ENCODE measurements around the gene NDUFS3. TPM values are rescaled to one million over a fixed set of nuclear protein-coding genes. Genes with fewer than 3 reads are reported as not detected.
"Not testable (repeated sequence)": the region's sequence is repeated elsewhere in the genome, so short reads cannot be mapped to it uniquely, and the experiment has no call there.

The NDUFS3 gene
- total RNA-seq, 3 donors from 2014 or later (not counting 1 experiment from before 2014, with no cell fraction given) = 114 to 138 (median 115) TPM

DNA sequence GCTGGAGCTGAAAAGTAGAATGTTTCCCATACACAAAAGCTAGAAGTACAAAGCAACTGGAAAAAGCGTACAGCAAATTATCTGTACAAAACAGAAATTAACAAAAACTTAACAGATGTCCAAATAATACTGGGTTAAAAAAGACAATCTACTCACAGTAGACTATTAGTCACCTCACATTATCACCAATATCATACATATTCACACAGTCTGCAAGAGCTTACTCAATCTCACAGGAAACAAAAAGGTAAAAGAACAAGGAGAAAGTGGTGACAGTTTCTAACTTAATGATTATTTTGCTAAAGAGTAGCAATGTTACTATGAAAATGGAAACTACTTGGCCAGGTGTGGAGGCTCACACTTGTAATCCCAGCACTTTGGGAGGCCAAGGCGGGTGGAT is 37.8 kb upstream of the NDUFS3 start:
- no peaks in the 10 kb centered on the region for H3K27me3 ChIP-seq (ENCODE audit: control insufficient read depth, insufficient read depth, low read length)
- WGBS (ENCODE audit: insufficient coverage) = 90% methylated on average over 2 of the region's 2 CpGs
- ATAC-seq = peak; percentile 43 to 57 (median 48)

DNA sequence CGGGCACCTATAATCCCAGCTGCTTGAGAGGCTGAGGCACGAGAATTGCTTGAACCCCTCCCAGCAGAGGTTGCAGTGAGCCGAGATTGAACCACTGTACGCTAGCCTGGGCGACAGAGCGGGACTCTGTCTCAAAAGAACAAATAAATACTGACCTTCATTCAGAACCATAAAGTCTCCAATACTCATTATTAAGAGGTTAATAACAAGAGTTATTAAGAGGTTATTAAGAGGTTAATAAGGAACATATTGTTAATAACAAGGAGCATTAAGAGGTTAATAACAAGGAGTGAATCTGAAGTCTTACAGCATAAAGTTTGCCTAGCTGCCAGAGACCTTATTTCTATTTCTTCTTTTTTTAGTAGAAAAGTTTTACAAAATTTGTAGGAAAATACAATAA is 33.6 kb upstream of the NDUFS3 start:
- Mint-ChIP-seq H3K9me3 (no peaks in the 10 kb centered on the region), H3K27me3 (ENCODE audit: low read depth in 2 of 2) (no peaks in the 10 kb centered on the region), H3K4me3 (no peak overlapping the region), H3K27ac (no peak overlapping the region), H3K4me1 (peaks cover 40 to 45% of the 10 kb centered on the region in 2 donors), H3K36me3 (no peaks in the 10 kb centered on the region)
- Histone ChIP-seq H3K4me1 (ENCODE audit: control insufficient read depth, insufficient read depth, low read length) (peaks cover 34% of the 10 kb centered on the region), H3K27ac (ENCODE audit: low read length) (no peak overlapping the region), H3K4me3 (ENCODE audit: low read length) (no peak overlapping the region), H3K9me3 (ENCODE audit: control insufficient read depth, insufficient read depth, low read length) (no peaks in the 10 kb centered on the region), H3K36me3 (ENCODE audit: control insufficient read depth, insufficient read depth, low read length) (peaks cover 2% of the 10 kb centered on the region), H3K27me3 (ENCODE audit: control insufficient read depth, insufficient read depth, low read length) (no peaks in the 10 kb centered on the region)
- intact Hi-C loops (cut with micrococcal nuclease) = no loop called here
- ATAC-seq = no peak
- no peak for DNase-seq
- TF ChIP-seq, protein P1, sequence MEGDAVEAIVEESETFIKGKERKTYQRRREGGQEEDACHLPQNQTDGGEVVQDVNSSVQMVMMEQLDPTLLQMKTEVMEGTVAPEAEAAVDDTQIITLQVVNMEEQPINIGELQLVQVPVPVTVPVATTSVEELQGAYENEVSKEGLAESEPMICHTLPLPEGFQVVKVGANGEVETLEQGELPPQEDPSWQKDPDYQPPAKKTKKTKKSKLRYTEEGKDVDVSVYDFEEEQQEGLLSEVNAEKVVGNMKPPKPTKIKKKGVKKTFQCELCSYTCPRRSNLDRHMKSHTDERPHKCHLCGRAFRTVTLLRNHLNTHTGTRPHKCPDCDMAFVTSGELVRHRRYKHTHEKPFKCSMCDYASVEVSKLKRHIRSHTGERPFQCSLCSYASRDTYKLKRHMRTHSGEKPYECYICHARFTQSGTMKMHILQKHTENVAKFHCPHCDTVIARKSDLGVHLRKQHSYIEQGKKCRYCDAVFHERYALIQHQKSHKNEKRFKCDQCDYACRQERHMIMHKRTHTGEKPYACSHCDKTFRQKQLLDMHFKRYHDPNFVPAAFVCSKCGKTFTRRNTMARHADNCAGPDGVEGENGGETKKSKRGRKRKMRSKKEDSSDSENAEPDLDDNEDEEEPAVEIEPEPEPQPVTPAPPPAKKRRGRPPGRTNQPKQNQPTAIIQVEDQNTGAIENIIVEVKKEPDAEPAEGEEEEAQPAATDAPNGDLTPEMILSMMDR (IDR thresholded peaks at IDR 0.05) = no peak
- WGBS (ENCODE audit: insufficient coverage) = 94% methylated on average over 6 of the region's 6 CpGs

More for the DNA sequence above, 37.8 kb upstream of the NDUFS3 start:
- H3K9me3 ChIP-seq (ENCODE audit: control insufficient read depth, insufficient read depth, low read length) = no peaks in the 10 kb centered on the region
- no peak for DNase-seq
- H3K4me1 ChIP-seq (ENCODE audit: control insufficient read depth, insufficient read depth, low read length) = peaks cover 40% of the 10 kb centered on the region
- H3K36me3 Mint-ChIP-seq = no peaks in the 10 kb centered on the region
- H3K9me3 Mint-ChIP-seq = no peaks in the 10 kb centered on the region
- H3K4me3 ChIP-seq (ENCODE audit: low read length) = no peak overlapping the region
- no peak overlapping the region for H3K27ac ChIP-seq (ENCODE audit: low read length)
- H3K4me1 Mint-ChIP-seq = peaks cover 41 to 50% of the 10 kb centered on the region in 2 donors
- no peaks in the 10 kb centered on the region for H3K27me3 Mint-ChIP-seq (ENCODE audit: low read depth in 2 of 2)
- peaks cover 2% of the 10 kb centered on the region for H3K36me3 ChIP-seq (ENCODE audit: control insufficient read depth, insufficient read depth, low read length)
- peak overlapping the region; percentile 1 for H3K4me3 Mint-ChIP-seq
- intact Hi-C loops (cut with micrococcal nuclease) = no loop called here
- peak overlapping the region; percentile 83 to 85 for H3K27ac Mint-ChIP-seq
- TF ChIP-seq, protein P1 (IDR thresholded peaks at IDR 0.05) = no peak

DNA sequence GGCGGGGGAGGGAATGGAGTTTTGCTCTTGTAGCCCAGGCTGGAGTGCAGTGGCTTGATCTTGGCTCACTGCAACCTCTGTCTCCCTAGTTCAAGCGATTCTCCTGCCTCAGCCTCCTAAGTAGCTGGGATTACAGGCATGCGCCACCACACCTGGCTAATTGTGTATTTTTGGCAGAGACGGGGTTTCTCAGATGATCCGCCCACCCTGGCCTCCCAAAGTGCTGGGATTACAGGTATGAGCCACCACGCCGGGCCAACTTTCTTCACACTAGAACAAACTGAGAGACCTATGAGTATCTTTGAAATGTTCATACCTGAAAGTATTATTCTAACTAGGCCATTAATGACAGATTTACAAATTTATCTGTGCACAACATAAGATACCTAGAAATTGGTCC is 32.6 kb upstream of the NDUFS3 start:
- ATAC-seq; H3K27ac ChIP-seq (ENCODE audit: low read length); H3K4me3 ChIP-seq (ENCODE audit: low read length); DNase-seq; H3K9me3 ChIP-seq (ENCODE audit: control insufficient read depth, insufficient read depth, low read length); intact Hi-C loops (cut with micrococcal nuclease); H3K9me3 Mint-ChIP-seq; H3K4me3 Mint-ChIP-seq; H3K27me3 Mint-ChIP-seq (ENCODE audit: low read depth in 2 of 2); H3K27me3 ChIP-seq (ENCODE audit: control insufficient read depth, insufficient read depth, low read length); H3K36me3 Mint-ChIP-seq; H3K36me3 ChIP-seq (ENCODE audit: control insufficient read depth, insufficient read depth, low read length): not testable (repeated sequence)
- H3K4me1 ChIP-seq (ENCODE audit: control insufficient read depth, insufficient read depth, low read length) = peaks cover 31% of the 10 kb centered on the region
- H3K27ac Mint-ChIP-seq = peak overlapping the region; percentile 61 to 62
- H3K4me1 Mint-ChIP-seq = peaks cover 39 to 45% of the 10 kb centered on the region in 2 donors
- 92% methylated on average over 7 of the region's 7 CpGs for WGBS (ENCODE audit: insufficient coverage)

DNA sequence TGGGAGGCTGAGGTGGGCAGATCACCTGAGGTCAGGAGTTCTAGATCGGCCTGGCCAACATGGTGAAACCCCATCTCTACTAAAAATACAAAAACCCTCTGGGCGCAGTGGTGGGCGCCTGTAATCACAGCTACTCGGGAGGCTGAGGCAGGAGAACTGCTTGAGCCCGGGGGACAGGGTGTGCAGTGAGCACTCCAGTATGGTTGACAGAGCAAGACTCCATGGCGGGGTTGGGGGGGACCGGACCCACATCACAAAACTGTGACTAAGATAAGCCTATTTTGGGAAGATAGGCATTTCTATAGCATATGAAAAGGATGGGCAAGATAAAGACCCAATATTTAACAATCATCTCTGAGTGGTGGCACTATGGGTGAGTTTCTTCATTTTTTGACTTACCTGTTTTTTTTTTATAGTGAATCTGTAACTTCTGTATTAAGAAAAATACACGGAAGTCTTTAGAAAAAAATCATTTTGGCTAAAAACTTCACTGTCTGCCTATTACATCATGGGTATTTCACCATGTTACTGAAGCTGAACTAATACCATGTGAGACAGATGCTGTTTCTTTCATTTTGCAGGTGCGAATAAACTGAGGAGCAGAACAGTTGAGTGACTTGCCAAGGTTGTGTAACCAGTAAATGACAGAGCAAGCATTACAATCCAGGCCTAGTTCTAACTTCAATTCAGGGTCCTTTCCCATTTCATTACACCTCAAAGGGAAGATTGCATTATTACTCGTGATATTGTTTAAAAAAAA is 28.4 kb upstream of the NDUFS3 start:
- Histone ChIP-seq H3K9me3 (ENCODE audit: control insufficient read depth, insufficient read depth, low read length) (no peaks in the 10 kb centered on the region), H3K4me3 (ENCODE audit: low read length) (no peak overlapping the region), H3K36me3 (ENCODE audit: control insufficient read depth, insufficient read depth, low read length) (peaks cover 2% of the 10 kb centered on the region), H3K27me3 (ENCODE audit: control insufficient read depth, insufficient read depth, low read length) (no peaks in the 10 kb centered on the region), H3K4me1 (ENCODE audit: control insufficient read depth, insufficient read depth, low read length) (peaks cover 30% of the 10 kb centered on the region), H3K27ac (ENCODE audit: low read length) (peak overlapping the region; percentile 29)
- Mint-ChIP-seq H3K27ac (peak overlapping the region; percentile 91 to 97), H3K4me1 (peaks cover 43 to 51% of the 10 kb centered on the region in 2 donors), H3K27me3 (ENCODE audit: low read depth in 2 of 2) (no peaks in the 10 kb centered on the region), H3K9me3 (no peaks in the 10 kb centered on the region), H3K36me3 (no peaks in the 10 kb centered on the region), H3K4me3 (peak overlapping the region; percentile 97)
- 84% methylated on average over 8 of the region's 10 CpGs for WGBS (ENCODE audit: insufficient coverage)
- no peak for ATAC-seq
- TF ChIP-seq, protein P1 (IDR thresholded peaks at IDR 0.05) = no peak
- intact Hi-C loops (cut with micrococcal nuclease) = loop anchor here (5.0 kb wide), 1 partner anchor 33 kb away; no protein-coding TSS in a partner anchor
- peak in 1 of 2 donors; percentile 34 for DNase-seq

All from natural killer cell (primary cell).